ENCODE results near the gene HELZ2. TPM values are rescaled to one million over a fixed set of nuclear protein-coding genes. Genes with fewer than 3 reads are reported as not detected.

The HELZ2 gene
- polyA plus RNA-seq, 1 of the 3 experiments (the other 2 are of a cell fraction) = 7.6 TPM

- TF ChIP-seq ELF1 (IDR thresholded peaks at IDR 0.05) (no peak), TCF12 (IDR thresholded peaks at IDR 0.05) (no peak), FOSL2 (IDR thresholded peaks at IDR 0.05; ENCODE audit: borderline replicate concordance, low read depth) (no peak), PBX3 (IDR thresholded peaks at IDR 0.05) (no peak)
These were observed 44.7 kb downstream of the HELZ2 start (continued) for GRCh38 chr20:63529180-63529860.

- Histone ChIP-seq H3K27ac (ENCODE audit: low read depth in 2 of 2, low read length in 1 of 2) (no peak overlapping the region), H3K4me1 (ENCODE audit: control insufficient read depth in 1 of 2, insufficient read depth in 2 of 2, low read depth in 1 of 2, low read length in 1 of 2) (peaks cover 1 to 5% of the 10 kb centered on the region in 2 experiments; a peak in 3 of 4 replicates), H2AFZ (ENCODE audit: low read depth) (no peak overlapping the region), H4K20me1 (ENCODE audit: insufficient read depth) (peaks cover 32% of the 10 kb centered on the region), H3K9me3 (no peaks in the 10 kb centered on the region), H3K9me2 (no peaks in the 10 kb centered on the region), H3K9ac (no peak overlapping the region), H3F3A (replicated peaks; ENCODE audit: insufficient read depth) (peaks cover 41% of the 10 kb centered on the region), H3K27me3 (ENCODE audit: insufficient read depth) (no peaks in the 10 kb centered on the region), H3K4me3 (ENCODE audit: low read depth in 2 of 2, low read length in 1 of 2) (no peak overlapping the region), H3K79me2 (ENCODE audit: insufficient read depth) (peaks cover 11% of the 10 kb centered on the region), H3K4me2 (no peak overlapping the region), H3K36me3 (replicated peaks in 1 of 2; ENCODE audit: control insufficient read depth in 1 of 2, insufficient read depth in 2 of 2, low read length in 1 of 2) (peaks cover 10 to 17% of the 10 kb centered on the region in 2 experiments)
- TF ChIP-seq EP300 (IDR thresholded peaks at IDR 0.05; ENCODE audit: borderline replicate concordance in 1 of 2, low read depth in 1 of 2, low read length in 1 of 2) = no peak
- TF ChIP-seq TAF1 (IDR thresholded peaks at IDR 0.05; ENCODE audit: borderline replicate concordance, low read depth, low read length) = no peak
- no peak for TF ChIP-seq PBX3 (IDR thresholded peaks at IDR 0.05)
- TF ChIP-seq USF2 (IDR thresholded peaks at IDR 0.05; ENCODE audit: borderline replicate concordance, low read depth, low read length) = no peak
- no peak for TF ChIP-seq RFX5 (IDR thresholded peaks at IDR 0.05; ENCODE audit: low read length)
- TF ChIP-seq JUND (IDR thresholded peaks at IDR 0.05) = no peak
- ChIA-PET CTCF (interaction anchor here (0.9 to 5.2 kb wide), 5 partner anchors 12 to 453 kb away, joined by 3 to 25 read pairs (median 3); no protein-coding TSS in a partner anchor), POLR2A (interaction anchor here (0.6 to 0.9 kb wide), 3 partner anchors 25 to 215 kb away, joined by 3 to 6 read pairs (median 3); no protein-coding TSS in a partner anchor)
- no peak for DNase-seq
- WGBS (ENCODE audit: low lambda C conversion rate) = 90% methylated on average over 9 of the region's 9 CpGs
These were observed 46.9 kb downstream of the HELZ2 start for GRCh38 chr20:63527184-63527583.

- Histone ChIP-seq H2AFZ (ENCODE audit: low read depth) (no peak overlapping the region), H3K9me2 (no peaks in the 10 kb centered on the region), H3K4me2 (no peak overlapping the region), H3K27ac (ENCODE audit: low read depth in 2 of 2, low read length in 1 of 2) (no peak overlapping the region), H3K9me3 (no peaks in the 10 kb centered on the region), H3K79me2 (ENCODE audit: insufficient read depth) (peaks cover 22% of the 10 kb centered on the region), H3K27me3 (ENCODE audit: insufficient read depth) (no peaks in the 10 kb centered on the region), H3K9ac (no peak overlapping the region), H3K4me3 (ENCODE audit: low read depth in 2 of 2, low read length in 1 of 2) (no peak overlapping the region), H4K20me1 (ENCODE audit: insufficient read depth) (peaks cover 42% of the 10 kb centered on the region), H3F3A (replicated peaks; ENCODE audit: insufficient read depth) (peaks cover 41% of the 10 kb centered on the region), H3K36me3 (replicated peaks in 1 of 2; ENCODE audit: control insufficient read depth in 1 of 2, insufficient read depth in 2 of 2, low read length in 1 of 2) (peaks cover 13 to 19% of the 10 kb centered on the region in 2 experiments), H3K4me1 (ENCODE audit: control insufficient read depth in 1 of 2, insufficient read depth in 2 of 2, low read depth in 1 of 2, low read length in 1 of 2) (peaks cover 4 to 13% of the 10 kb centered on the region in 2 experiments; a peak in 3 of 4 replicates)
- no peak for DNase-seq
- CTCF ChIA-PET = interaction anchor here (1.2 kb wide), 1 partner anchor 29 kb away, joined by 4 read pairs; no protein-coding TSS in a partner anchor
- TF ChIP-seq PBX3 (IDR thresholded peaks at IDR 0.05) (no peak), MEF2A (IDR thresholded peaks at IDR 0.05; ENCODE audit: borderline replicate concordance, low read depth) (no peak), TCF12 (IDR thresholded peaks at IDR 0.05) (no peak), JUND (IDR thresholded peaks at IDR 0.05) (no peak), NFIC (IDR thresholded peaks at IDR 0.05; ENCODE audit: borderline replicate concordance) (no peak), FOSL2 (IDR thresholded peaks at IDR 0.05; ENCODE audit: borderline replicate concordance, low read depth) (no peak), FOXJ3 (CRISPR knock-in tag; IDR thresholded peaks at IDR 0.05) (no peak), MAX (IDR thresholded peaks at IDR 0.05; ENCODE audit: low read depth) (no peak), RCOR1 (IDR thresholded peaks at IDR 0.05; ENCODE audit: low read length) (no peak), USF1 (IDR thresholded peaks at IDR 0.05; ENCODE audit: borderline replicate concordance, low read depth) (no peak), TEAD4 (IDR thresholded peaks at IDR 0.05; ENCODE audit: borderline replicate concordance, insufficient read depth) (no peak), SIN3A (IDR thresholded peaks at IDR 0.05; ENCODE audit: borderline replicate concordance, low read depth, low read length) (no peak)
- WGBS (ENCODE audit: low lambda C conversion rate) = 31% methylated on average over 2 of the region's 2 CpGs
- POLR2A ChIA-PET = no interaction called here
These were observed 48.1 kb downstream of the HELZ2 start for GRCh38 chr20:63525971-63526370.

Measured in SK-N-SH (cell line).